Neural cell (in vitro differentiated cells): Measurements from ENCODE around the gene PRR5L. TPM values are rescaled to one million over a fixed set of nuclear protein-coding genes. Genes with fewer than 3 reads are reported as not detected.

Experiments used
- H2AFZ ChIP-seq: fragments of 200-600, 300-800 bp; sonication (generic), shearing (Covaris generic); 2 replicates; pipeline ENCODE4 v1.6.0; 2014; ENCODE audit warnings: low read depth, mild to moderate bottlenecking, antibody characterized with exemption, low read length, moderate library complexity
- H3F3A ChIP-seq: fragments of 200-600 bp; shearing (Covaris generic); 2 replicates; pipeline ENCODE4 v1.6.1; 2016; ENCODE audit warnings: mild to moderate bottlenecking, moderate library complexity, mixed read lengths, antibody characterized with exemption, low read length; ENCODE audit not compliant: insufficient read depth, poor library complexity, severe bottlenecking
- H3K27ac ChIP-seq: fragments of 200-600, 300-800 bp; sonication (generic), shearing (Covaris generic); 2 replicates; pipeline ENCODE4 v1.5.1; 2014; ENCODE audit warnings: mild to moderate bottlenecking, low read length, moderate library complexity
- H3K27me3 ChIP-seq: fragments of 300-800, 200-600 bp; sonication (generic), shearing (Covaris generic); 2 replicates; pipeline ENCODE4 v1.6.0; 2014; ENCODE audit warnings: mild to moderate bottlenecking, low read depth, low read length, moderate library complexity; ENCODE audit not compliant: insufficient read depth
- H3K36me3 ChIP-seq: fragments of 300-800, 200-600 bp; sonication (generic), shearing (Covaris generic); 2 replicates; pipeline ENCODE4 v1.5.1; 2014; ENCODE audit warnings: mild to moderate bottlenecking, antibody characterized with exemption, low read length, moderate library complexity; ENCODE audit not compliant: insufficient read depth
- H3K4me2 ChIP-seq: fragments of 300-800, 200-600 bp; sonication (generic), shearing (Covaris generic); 2 replicates; pipeline ENCODE4 v1.6.0; 2014; ENCODE audit warnings: mild to moderate bottlenecking, low read length
- H3K4me3 ChIP-seq: fragments of 300-800, 200-600 bp; sonication (generic), shearing (Covaris generic); 2 replicates; pipeline ENCODE4 v1.5.1; 2014; ENCODE audit warnings: mild to moderate bottlenecking, low read length, moderate library complexity
- H3K79me2 ChIP-seq: fragments of 200-600 bp; shearing (Covaris generic); replicated peaks from 2 replicates; pipeline ENCODE4 v1.6.0; 2014; ENCODE audit warnings: mild to moderate bottlenecking, low read length, moderate library complexity; ENCODE audit not compliant: insufficient read depth
- H3K9ac ChIP-seq: fragments of 300-800, 200-600 bp; sonication (generic), shearing (Covaris generic); 2 replicates; pipeline ENCODE4 v1.6.1; 2016; ENCODE audit warnings: mild to moderate bottlenecking, low read length, mixed read lengths
- H3K9me2 ChIP-seq: fragments of 200-600 bp; shearing (Covaris generic); 2 replicates; pipeline ENCODE4 v1.6.1; 2016; ENCODE audit warnings: mild to moderate bottlenecking, low read length, mixed read lengths; ENCODE audit not compliant: insufficient read depth
- H3K9me3 ChIP-seq: fragments of 200-600, 300-800 bp; sonication (generic), shearing (Covaris generic); 2 replicates; pipeline ENCODE4 v1.6.1; 2016; ENCODE audit warnings: mild to moderate bottlenecking, mixed run types, low read length, moderate library complexity, mixed read lengths
- H4K20me1 ChIP-seq: fragments of 200-600 bp; shearing (Covaris generic); 2 replicates; pipeline ENCODE4 v1.6.1; 2016; ENCODE audit warnings: mild to moderate bottlenecking, mixed run types; ENCODE audit not compliant: insufficient read depth
- EP300 ChIP-seq: fragments of 450-650 bp; conservative IDR thresholded peaks from 2 replicates; pipeline ENCODE4 v1.6.1; 2014; ENCODE audit warnings: antibody characterized with exemption, mild to moderate bottlenecking, moderate library complexity; ENCODE audit not compliant: poor library complexity, severe bottlenecking
- EZH2 ChIP-seq: fragments of 200-600, 300-800 bp; shearing (Covaris generic), sonication (generic); IDR thresholded peaks from 2 replicates; pipeline ENCODE4 v1.6.1; 2014; ENCODE audit warnings: antibody characterized with exemption, low read length, borderline replicate concordance, mild to moderate bottlenecking; ENCODE audit not compliant: insufficient read depth, poor library complexity, severe bottlenecking
- MXI1 ChIP-seq: fragments of 450-650 bp; conservative IDR thresholded peaks from 2 replicates; pipeline ENCODE4 v1.6.1; 2014; ENCODE audit warnings: antibody characterized with exemption, mild to moderate bottlenecking; ENCODE audit not compliant: poor library complexity, severe bottlenecking
- POLR2AphosphoS5 ChIP-seq: IDR thresholded peaks from 2 replicates; pipeline ENCODE4 v1.6.1; 2012
- RAD21 ChIP-seq: fragments of 450-650 bp; conservative IDR thresholded peaks from 2 replicates; pipeline ENCODE4 v1.6.1; 2014; ENCODE audit warnings: antibody characterized with exemption, mild to moderate bottlenecking, moderate library complexity
- SMC3 ChIP-seq: fragments of 450-650 bp; conservative IDR thresholded peaks from 2 replicates; pipeline ENCODE4 v1.6.1; 2014; ENCODE audit warnings: antibody characterized with exemption, mild to moderate bottlenecking, moderate library complexity; ENCODE audit not compliant: poor library complexity
- TAF1 ChIP-seq: IDR thresholded peaks from 2 replicates; pipeline ENCODE4 v1.6.1; 2012; ENCODE audit warnings: low read depth
- polyA plus RNA-seq: library from polyadenylated mRNA; depleted of rRNA; stranded (reverse); fragments of >200 nt; gene quantifications from 2 replicates; pipeline ENCODE4 v1.2.3, GENCODE V29; 2014
- TF ChIP-seq, protein P1 (sequence below): IDR thresholded peaks from 2 replicates; pipeline ENCODE4 v1.6.1; 2012; ENCODE audit warnings: borderline replicate concordance
- TF ChIP-seq, protein P2 (sequence below): fragments of 450-650 bp; IDR thresholded peaks from 2 replicates; pipeline ENCODE4 v1.5.1; 2014; ENCODE audit warnings: antibody characterized with exemption, mild to moderate bottlenecking, moderate library complexity; ENCODE audit not compliant: poor library complexity, severe bottlenecking

PRR5L gene
- polyA plus RNA-seq, 1 donor from 2014 or later = 0.22 TPM

DNA sequence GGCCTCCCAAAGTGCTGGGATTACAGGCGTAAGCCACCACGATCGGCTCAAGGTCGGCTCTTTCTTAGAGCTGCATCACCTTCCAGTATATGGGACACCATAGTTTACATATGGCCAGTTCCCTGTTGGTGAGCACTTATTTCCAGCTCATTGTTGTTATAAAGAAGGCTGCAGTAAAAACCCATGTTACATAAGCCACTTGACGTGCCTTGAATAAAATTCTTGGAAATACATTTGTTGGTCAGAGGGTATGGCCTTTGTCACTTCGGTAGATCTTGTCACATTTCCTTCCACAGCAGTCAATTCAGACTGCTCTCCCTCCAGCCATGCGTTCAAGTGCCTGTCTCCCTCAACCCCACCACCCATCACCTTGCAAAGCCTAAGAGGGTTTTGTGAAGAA is 92.9 kb downstream of the PRR5L start:
- Histone ChIP-seq H3F3A (no peaks in the 10 kb centered on the region), H4K20me1 (no peaks in the 10 kb centered on the region), H3K9me2 (no peaks in the 10 kb centered on the region), H3K9me3 (no peaks in the 10 kb centered on the region), H2AFZ (no peak overlapping the region), H3K27me3 (no peaks in the 10 kb centered on the region), H3K79me2 (no peaks in the 10 kb centered on the region), H3K36me3 (no peaks in the 10 kb centered on the region), H3K4me3 (no peak overlapping the region), H3K27ac (no peak overlapping the region), H3K4me2 (no peak overlapping the region), H3K9ac (no peak overlapping the region)
- TF ChIP-seq, protein P1, sequence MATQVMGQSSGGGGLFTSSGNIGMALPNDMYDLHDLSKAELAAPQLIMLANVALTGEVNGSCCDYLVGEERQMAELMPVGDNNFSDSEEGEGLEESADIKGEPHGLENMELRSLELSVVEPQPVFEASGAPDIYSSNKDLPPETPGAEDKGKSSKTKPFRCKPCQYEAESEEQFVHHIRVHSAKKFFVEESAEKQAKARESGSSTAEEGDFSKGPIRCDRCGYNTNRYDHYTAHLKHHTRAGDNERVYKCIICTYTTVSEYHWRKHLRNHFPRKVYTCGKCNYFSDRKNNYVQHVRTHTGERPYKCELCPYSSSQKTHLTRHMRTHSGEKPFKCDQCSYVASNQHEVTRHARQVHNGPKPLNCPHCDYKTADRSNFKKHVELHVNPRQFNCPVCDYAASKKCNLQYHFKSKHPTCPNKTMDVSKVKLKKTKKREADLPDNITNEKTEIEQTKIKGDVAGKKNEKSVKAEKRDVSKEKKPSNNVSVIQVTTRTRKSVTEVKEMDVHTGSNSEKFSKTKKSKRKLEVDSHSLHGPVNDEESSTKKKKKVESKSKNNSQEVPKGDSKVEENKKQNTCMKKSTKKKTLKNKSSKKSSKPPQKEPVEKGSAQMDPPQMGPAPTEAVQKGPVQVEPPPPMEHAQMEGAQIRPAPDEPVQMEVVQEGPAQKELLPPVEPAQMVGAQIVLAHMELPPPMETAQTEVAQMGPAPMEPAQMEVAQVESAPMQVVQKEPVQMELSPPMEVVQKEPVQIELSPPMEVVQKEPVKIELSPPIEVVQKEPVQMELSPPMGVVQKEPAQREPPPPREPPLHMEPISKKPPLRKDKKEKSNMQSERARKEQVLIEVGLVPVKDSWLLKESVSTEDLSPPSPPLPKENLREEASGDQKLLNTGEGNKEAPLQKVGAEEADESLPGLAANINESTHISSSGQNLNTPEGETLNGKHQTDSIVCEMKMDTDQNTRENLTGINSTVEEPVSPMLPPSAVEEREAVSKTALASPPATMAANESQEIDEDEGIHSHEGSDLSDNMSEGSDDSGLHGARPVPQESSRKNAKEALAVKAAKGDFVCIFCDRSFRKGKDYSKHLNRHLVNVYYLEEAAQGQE = no peak
- TF ChIP-seq EZH2 (no peak), POLR2AphosphoS5 (no peak), MXI1 (no peak), EP300 (no peak)

DNA sequence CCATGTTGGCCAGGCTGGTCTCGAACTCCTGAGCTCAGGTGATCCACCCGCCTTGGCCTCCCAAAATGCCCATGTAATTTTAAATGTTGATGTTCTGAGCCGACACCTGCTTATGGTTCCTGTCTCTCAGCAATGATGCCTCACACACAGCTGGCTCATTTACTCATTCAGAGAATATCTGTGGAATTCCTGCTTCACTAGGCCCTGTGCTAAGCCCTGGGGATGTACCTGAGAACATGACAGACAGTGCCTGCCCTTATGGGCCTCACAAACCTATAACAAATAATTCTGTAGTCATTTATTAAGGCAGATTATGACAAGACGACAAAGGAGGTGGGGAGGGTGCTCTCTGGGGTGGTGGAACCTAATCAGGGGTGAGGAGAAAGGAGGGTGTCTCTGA is 93.7 kb downstream of the PRR5L start:
- H3F3A ChIP-seq = no peaks in the 10 kb centered on the region

DNA sequence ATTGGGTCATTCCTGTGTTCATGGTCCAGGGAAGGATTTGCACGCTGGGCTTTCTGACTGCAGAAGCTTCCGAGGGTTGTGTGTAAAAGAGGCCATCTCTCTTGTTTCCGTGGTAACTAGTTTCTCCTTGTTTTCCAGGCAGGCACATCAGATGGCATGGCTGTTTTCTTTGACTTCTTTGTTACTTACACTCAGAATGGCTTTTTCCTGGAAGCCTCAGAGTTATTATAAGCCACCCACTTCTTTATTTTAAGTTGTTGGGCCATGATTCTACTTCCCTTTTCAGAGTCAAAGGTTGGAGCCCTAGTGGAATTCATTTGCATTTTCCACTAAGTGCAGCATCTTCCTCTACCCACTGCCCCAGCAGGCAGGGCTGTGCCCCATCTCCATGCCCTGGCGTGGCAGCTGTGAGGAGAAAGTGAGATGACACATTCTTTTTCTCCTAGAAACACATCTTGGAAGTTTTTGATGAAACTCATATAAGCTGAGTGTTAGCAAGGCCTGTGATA is 94.9 kb downstream of the PRR5L start:
- TF ChIP-seq, protein P1 = no peak
- no peak for TF ChIP-seq TAF1
- no peak for TF ChIP-seq POLR2AphosphoS5
- TF ChIP-seq RAD21 = no peak
- TF ChIP-seq SMC3 = no peak
- TF ChIP-seq EZH2 = no peak
- TF ChIP-seq, protein P2, sequence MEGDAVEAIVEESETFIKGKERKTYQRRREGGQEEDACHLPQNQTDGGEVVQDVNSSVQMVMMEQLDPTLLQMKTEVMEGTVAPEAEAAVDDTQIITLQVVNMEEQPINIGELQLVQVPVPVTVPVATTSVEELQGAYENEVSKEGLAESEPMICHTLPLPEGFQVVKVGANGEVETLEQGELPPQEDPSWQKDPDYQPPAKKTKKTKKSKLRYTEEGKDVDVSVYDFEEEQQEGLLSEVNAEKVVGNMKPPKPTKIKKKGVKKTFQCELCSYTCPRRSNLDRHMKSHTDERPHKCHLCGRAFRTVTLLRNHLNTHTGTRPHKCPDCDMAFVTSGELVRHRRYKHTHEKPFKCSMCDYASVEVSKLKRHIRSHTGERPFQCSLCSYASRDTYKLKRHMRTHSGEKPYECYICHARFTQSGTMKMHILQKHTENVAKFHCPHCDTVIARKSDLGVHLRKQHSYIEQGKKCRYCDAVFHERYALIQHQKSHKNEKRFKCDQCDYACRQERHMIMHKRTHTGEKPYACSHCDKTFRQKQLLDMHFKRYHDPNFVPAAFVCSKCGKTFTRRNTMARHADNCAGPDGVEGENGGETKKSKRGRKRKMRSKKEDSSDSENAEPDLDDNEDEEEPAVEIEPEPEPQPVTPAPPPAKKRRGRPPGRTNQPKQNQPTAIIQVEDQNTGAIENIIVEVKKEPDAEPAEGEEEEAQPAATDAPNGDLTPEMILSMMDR = no peak
- no peak for TF ChIP-seq MXI1
- no peak for TF ChIP-seq EP300
- Histone ChIP-seq H3K9me2 (no peaks in the 10 kb centered on the region), H3K36me3 (no peaks in the 10 kb centered on the region), H3F3A (no peaks in the 10 kb centered on the region), H3K4me3 (no peak overlapping the region), H3K27ac (no peak overlapping the region), H3K79me2 (no peaks in the 10 kb centered on the region), H3K9ac (no peak overlapping the region), H4K20me1 (no peaks in the 10 kb centered on the region), H3K4me2 (no peak overlapping the region), H2AFZ (no peak overlapping the region), H3K27me3 (no peaks in the 10 kb centered on the region), H3K9me3 (no peaks in the 10 kb centered on the region)

More for the DNA sequence above, 93.7 kb downstream of the PRR5L start:
- no peak overlapping the region for H3K9ac ChIP-seq
- no peaks in the 10 kb centered on the region for H4K20me1 ChIP-seq
- H3K79me2 ChIP-seq = no peaks in the 10 kb centered on the region
- no peaks in the 10 kb centered on the region for H3K27me3 ChIP-seq
- no peaks in the 10 kb centered on the region for H3K9me3 ChIP-seq
- no peak overlapping the region for H3K4me3 ChIP-seq
- H3K36me3 ChIP-seq = no peaks in the 10 kb centered on the region
- H3K27ac ChIP-seq = no peak overlapping the region
- no peak overlapping the region for H3K4me2 ChIP-seq
- no peaks in the 10 kb centered on the region for H3K9me2 ChIP-seq
- no peak overlapping the region for H2AFZ ChIP-seq
- no peak for TF ChIP-seq POLR2AphosphoS5
- TF ChIP-seq SMC3 = no peak
